Measurements from ENCODE around the gene KIAA1217. TPM values are rescaled to one million over a fixed set of nuclear protein-coding genes. Genes with fewer than 3 reads are reported as not detected.

KIAA1217 gene
- total and polyA plus RNA-seq, 2 of the 4 experiments (the other 2 are of a cell fraction): 3.4 to 4.4 TPM

GRCh38 chr10:24201503-24202180, 7.3 kb upstream of the KIAA1217 start:
- H2BK5ac ChIP-seq (ENCODE audit: low read depth, low read length, poor library complexity, severe bottlenecking): no peak overlapping the region
- H3K9me1 ChIP-seq (ENCODE audit: insufficient read depth, low read length): no peaks in the 10 kb centered on the region
- H3K27me3 ChIP-seq (ENCODE audit: control insufficient read depth, insufficient read depth, low read length): peaks cover 2% of the 10 kb centered on the region; the same call in 1 of the 2 replicates
- H2BK20ac ChIP-seq (ENCODE audit: low read depth, low read length): no peak overlapping the region
- H3K23ac ChIP-seq (ENCODE audit: low read depth, low read length): no peak overlapping the region
- H4K20me1 ChIP-seq (ENCODE audit: insufficient read depth, low read length): no peaks in the 10 kb centered on the region
- DNase-seq (no peak), ATAC-seq (ENCODE audit: low read depth) (no peak)
- H3K79me1 ChIP-seq (ENCODE audit: low read depth in 1 of 2, low read length in 2 of 2): no peaks in the 10 kb centered on the region
- no peak overlapping the region for H3K4me2 ChIP-seq (ENCODE audit: low read depth, low read length)
- no peak overlapping the region for H3K18ac ChIP-seq (ENCODE audit: low read depth, low read length)
- H3K9me3 ChIP-seq (ENCODE audit: control insufficient read depth, insufficient read depth, low read length): no peaks in the 10 kb centered on the region
- H2BK120ac ChIP-seq (ENCODE audit: low read depth, low read length): no peak overlapping the region
- no peak overlapping the region for H3K9ac ChIP-seq (ENCODE audit: low read depth, low read length)
- H3K4me3 ChIP-seq (ENCODE audit: insufficient read depth, low read depth, low read length): no peak overlapping the region
- WGBS, 2 experiments (ENCODE audit: extremely low coverage in 2 of 2, insufficient read length in 1 of 2): no CpG with 5 or more reads among the region's 14 CpGs
- no peaks in the 10 kb centered on the region for H3K36me3 ChIP-seq (ENCODE audit: control insufficient read depth, insufficient read depth, low read length)
- no peak overlapping the region for H3K4ac ChIP-seq (ENCODE audit: low read depth, low read length)
- in situ Hi-C loops (cut with MboI; ENCODE audit: low sequenced_read_pairs) (loop anchor here (25.0 kb wide), 1 partner anchor 1039 kb away; no protein-coding TSS in a partner anchor), intact Hi-C loops (cut with micrococcal nuclease) (no loop called here), dilution Hi-C loops (cut with HindIII; ENCODE audit: low sequenced_read_pairs, unreplicated experiment) (no loop called here)
- ChIA-PET POLR2A (ENCODE audit: unreplicated experiment) (no interaction called here), CTCF (no interaction called here)
- H4K8ac ChIP-seq (ENCODE audit: low read depth in 2 of 2, low read length in 2 of 2): no peak overlapping the region
- H3K27ac ChIP-seq (ENCODE audit: insufficient read depth, low read length): no peak overlapping the region
- H2AFZ ChIP-seq (replicated peaks; ENCODE audit: low read length, poor library complexity): no peak overlapping the region
- no peak overlapping the region for H4K5ac ChIP-seq (ENCODE audit: low read depth, low read length)
- H2AK9ac ChIP-seq (replicated peaks; ENCODE audit: low read depth, low read length, poor library complexity): no peak overlapping the region
- no TSS peak for BruUV-seq (replicated peaks)
- H2BK15ac ChIP-seq (ENCODE audit: low read depth, low read length): no peak overlapping the region
- no peak overlapping the region for H3K56ac ChIP-seq (ENCODE audit: extremely low read depth, insufficient read depth, low read length)
- H3K4me1 ChIP-seq (ENCODE audit: control insufficient read depth, insufficient read depth, low read length): no peaks in the 10 kb centered on the region
- H4K91ac ChIP-seq (ENCODE audit: insufficient read depth, low read depth, low read length): no peak overlapping the region
- no peak overlapping the region for H2AK5ac ChIP-seq (ENCODE audit: low read depth, low read length)
- TF ChIP-seq ELK1 (IDR thresholded peaks at IDR 0.05; ENCODE audit: borderline replicate concordance, low read depth, low read length): no peak
- no peak for TF ChIP-seq RCOR1 (IDR thresholded peaks at IDR 0.05; ENCODE audit: insufficient replicate concordance, low read length)
- no peak for TF ChIP-seq NFE2L2 (IDR thresholded peaks at IDR 0.05; ENCODE audit: low read depth, low read length)
- no peak for TF ChIP-seq MAFK (IDR thresholded peaks at IDR 0.05; ENCODE audit: low read depth, low read length)
- no peak for TF ChIP-seq FOS (IDR thresholded peaks at IDR 0.05; ENCODE audit: low read depth, low read length)
- no peak for TF ChIP-seq MAZ (IDR thresholded peaks at IDR 0.05; ENCODE audit: borderline replicate concordance, low read depth, low read length)
- no peak for TF ChIP-seq RFX5 (IDR thresholded peaks at IDR 0.05; ENCODE audit: low read depth, low read length)
- no peak for TF ChIP-seq CTCF (conservative IDR thresholded peaks at IDR 0.05; ENCODE audit: low read depth, low read length)
- TF ChIP-seq BHLHE40 (IDR thresholded peaks at IDR 0.05; ENCODE audit: low read depth, low read length): no peak
- H3K14ac ChIP-seq (replicated peaks; ENCODE audit: low read depth, low read length): no peak overlapping the region
